SHP77 treated with DMSO at 0.1 percent for 48 hours (cell line): Measurements from ENCODE around the gene CARS2.
A peak's percentile ranks its signal among the peaks of the same experiment; 100 is the strongest.
"Not testable (repeated sequence)": the region's sequence is repeated elsewhere in the genome, so short reads cannot be mapped to it uniquely, and the experiment has no call there.

ENCODE experiments used
- DNase-seq: peaks from one replicate; lab custom pipeline; 2025; lab: John Stamatoyannopoulos, UW

CARS2 gene

GRCh38 chr13:110705826-110706569 lies at the start of gene CARS2:
Gene CARS2, minus strand, starts transcription at chr13:110706116. Its CDS starts 23 bp downstream, at chr13:110706093.
- DNase-seq = peak; percentile 95

- no peak for DNase-seq
These were observed 42.4 kb upstream of the CARS2 start for GRCh38 chr13:110748271-110748670.

GRCh38 chr13:110746438-110746837 lies 40.5 kb upstream of the CARS2 start:
- no peak for DNase-seq

GRCh38 chr13:110743687-110744086 lies 37.8 kb upstream of the CARS2 start:
- no peak for DNase-seq

GRCh38 chr13:110737555-110737954 lies 31.6 kb upstream of the CARS2 start:
- no peak for DNase-seq

GRCh38 chr13:110734561-110734960 lies 28.6 kb upstream of the CARS2 start:
- no peak for DNase-seq

- DNase-seq = no peak
These were observed 25.2 kb upstream of the CARS2 start for GRCh38 chr13:110731072-110731471.

GRCh38 chr13:110726726-110727125 lies 20.8 kb upstream of the CARS2 start:
- peak; percentile 35 for DNase-seq

- not testable (repeated sequence) for DNase-seq
These were observed 20.2 kb upstream of the CARS2 start for GRCh38 chr13:110726153-110726552.

GRCh38 chr13:110723598-110723997 lies 17.7 kb upstream of the CARS2 start:
- DNase-seq = no peak

- no peak for DNase-seq
These were observed 17.1 kb upstream of the CARS2 start for GRCh38 chr13:110722971-110723370.

- DNase-seq = no peak
These were observed 13.3 kb upstream of the CARS2 start for GRCh38 chr13:110719036-110719710.

- DNase-seq = no peak
These were observed 10.3 kb upstream of the CARS2 start for GRCh38 chr13:110716247-110716515.

GRCh38 chr13:110715395-110716246 lies 9.7 kb upstream of the CARS2 start:
- DNase-seq = peak; percentile 100

- no peak for DNase-seq
These were observed 9.0 kb upstream of the CARS2 start for GRCh38 chr13:110714797-110715394.

- DNase-seq = no peak
These were observed 8.3 kb upstream of the CARS2 start for GRCh38 chr13:110713981-110714796.

- no peak for DNase-seq
These were observed 7.7 kb upstream of the CARS2 start, which contains the start of gene ING1 for GRCh38 chr13:110713642-110713952. Gene ING1, plus strand, starts transcription at chr13:110713700. Its CDS starts 450 bp downstream, at chr13:110714150.

- DNase-seq = peak; percentile 100
These were observed 7.1 kb upstream of the CARS2 start for GRCh38 chr13:110712849-110713641.

GRCh38 chr13:110712081-110712848 lies 6.3 kb upstream of the CARS2 start:
- DNase-seq = peak; percentile 83
